ENCODE measurements around the gene C1QTNF8.
A peak's percentile ranks its signal among the peaks of the same experiment; 100 is the strongest.

Gene C1QTNF8

DNA sequence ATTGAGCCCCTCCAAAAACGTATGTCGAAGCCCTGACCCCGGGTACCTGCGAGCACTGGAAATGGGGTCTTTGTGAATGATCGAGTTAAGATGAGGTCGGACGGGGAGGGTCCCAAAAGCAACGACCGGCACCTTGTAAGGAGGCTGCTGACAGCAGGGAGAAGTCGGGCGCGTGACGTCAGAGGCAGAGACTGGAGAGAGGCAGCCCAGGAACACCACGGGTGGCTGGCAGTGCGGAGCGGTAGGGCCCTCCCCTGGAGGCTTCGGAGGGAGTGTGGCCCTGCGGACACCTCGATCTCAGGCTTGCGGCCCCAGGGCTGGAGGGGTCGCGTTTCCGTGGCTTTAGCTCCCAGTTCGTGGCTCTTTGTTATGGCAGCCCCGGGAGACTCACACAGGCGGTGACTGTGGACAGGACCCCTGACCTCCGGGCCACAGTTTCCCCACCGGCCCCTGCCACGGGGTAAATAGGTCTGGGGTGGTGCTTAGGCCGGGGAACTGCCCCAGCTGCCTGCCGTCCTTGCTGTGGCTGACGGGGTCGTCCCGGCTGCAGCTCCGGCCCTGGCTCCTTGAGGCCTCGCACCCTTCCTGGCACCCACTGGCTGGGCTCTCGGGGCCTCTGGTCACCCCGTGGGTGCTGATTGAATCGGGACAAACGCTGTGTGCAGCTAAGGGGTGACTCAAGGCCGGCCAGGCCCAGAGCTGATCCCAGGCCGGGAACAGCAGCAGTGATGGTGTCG lies 34.1 kb downstream of the C1QTNF8 start:
- no peak for ATAC-seq
- no peak for TF ChIP-seq ZNF8 (CRISPR knock-in tag; IDR thresholded peaks at IDR 0.05)
- TF ChIP-seq ZNF70 (CRISPR knock-in tag; IDR thresholded peaks at IDR 0.05) = no peak
- TF ChIP-seq, protein P1, sequence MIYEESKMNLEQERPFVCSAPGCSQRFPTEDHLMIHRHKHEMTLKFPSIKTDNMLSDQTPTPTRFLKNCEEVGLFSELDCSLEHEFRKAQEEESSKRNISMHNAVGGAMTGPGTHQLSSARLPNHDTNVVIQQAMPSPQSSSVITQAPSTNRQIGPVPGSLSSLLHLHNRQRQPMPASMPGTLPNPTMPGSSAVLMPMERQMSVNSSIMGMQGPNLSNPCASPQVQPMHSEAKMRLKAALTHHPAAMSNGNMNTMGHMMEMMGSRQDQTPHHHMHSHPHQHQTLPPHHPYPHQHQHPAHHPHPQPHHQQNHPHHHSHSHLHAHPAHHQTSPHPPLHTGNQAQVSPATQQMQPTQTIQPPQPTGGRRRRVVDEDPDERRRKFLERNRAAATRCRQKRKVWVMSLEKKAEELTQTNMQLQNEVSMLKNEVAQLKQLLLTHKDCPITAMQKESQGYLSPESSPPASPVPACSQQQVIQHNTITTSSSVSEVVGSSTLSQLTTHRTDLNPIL (CRISPR knock-in tag; IDR thresholded peaks at IDR 0.05; ENCODE audit: low read depth) = no peak
- TF ChIP-seq, protein P2, sequence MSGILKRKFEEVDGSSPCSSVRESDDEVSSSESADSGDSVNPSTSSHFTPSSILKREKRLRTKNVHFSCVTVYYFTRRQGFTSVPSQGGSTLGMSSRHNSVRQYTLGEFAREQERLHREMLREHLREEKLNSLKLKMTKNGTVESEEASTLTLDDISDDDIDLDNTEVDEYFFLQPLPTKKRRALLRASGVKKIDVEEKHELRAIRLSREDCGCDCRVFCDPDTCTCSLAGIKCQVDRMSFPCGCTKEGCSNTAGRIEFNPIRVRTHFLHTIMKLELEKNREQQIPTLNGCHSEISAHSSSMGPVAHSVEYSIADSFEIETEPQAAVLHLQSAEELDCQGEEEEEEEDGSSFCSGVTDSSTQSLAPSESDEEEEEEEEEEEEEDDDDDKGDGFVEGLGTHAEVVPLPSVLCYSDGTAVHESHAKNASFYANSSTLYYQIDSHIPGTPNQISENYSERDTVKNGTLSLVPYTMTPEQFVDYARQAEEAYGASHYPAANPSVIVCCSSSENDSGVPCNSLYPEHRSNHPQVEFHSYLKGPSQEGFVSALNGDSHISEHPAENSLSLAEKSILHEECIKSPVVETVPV (CRISPR knock-in tag; IDR thresholded peaks at IDR 0.05) = no peak
- TF ChIP-seq SNAI2 (CRISPR knock-in tag; IDR thresholded peaks at IDR 0.05) = no peak
- no peak for TF ChIP-seq ZFP30 (CRISPR knock-in tag; IDR thresholded peaks at IDR 0.05)
- TF ChIP-seq PPARA (CRISPR knock-in tag; IDR thresholded peaks at IDR 0.05; ENCODE audit: borderline replicate concordance) = no peak
- no peak for TF ChIP-seq ISL1 (CRISPR knock-in tag; IDR thresholded peaks at IDR 0.05)
- TF ChIP-seq ZC3H10 (CRISPR knock-in tag; IDR thresholded peaks at IDR 0.05) = no peak

GRCh38 chr16:1060416-1061340 lies 35.4 kb downstream of the C1QTNF8 start:
- TF ChIP-seq, protein P1 (CRISPR knock-in tag; IDR thresholded peaks at IDR 0.05; ENCODE audit: low read depth) = no peak
- no peak for TF ChIP-seq PPARA (CRISPR knock-in tag; IDR thresholded peaks at IDR 0.05; ENCODE audit: borderline replicate concordance)
- ATAC-seq = no peak

DNA sequence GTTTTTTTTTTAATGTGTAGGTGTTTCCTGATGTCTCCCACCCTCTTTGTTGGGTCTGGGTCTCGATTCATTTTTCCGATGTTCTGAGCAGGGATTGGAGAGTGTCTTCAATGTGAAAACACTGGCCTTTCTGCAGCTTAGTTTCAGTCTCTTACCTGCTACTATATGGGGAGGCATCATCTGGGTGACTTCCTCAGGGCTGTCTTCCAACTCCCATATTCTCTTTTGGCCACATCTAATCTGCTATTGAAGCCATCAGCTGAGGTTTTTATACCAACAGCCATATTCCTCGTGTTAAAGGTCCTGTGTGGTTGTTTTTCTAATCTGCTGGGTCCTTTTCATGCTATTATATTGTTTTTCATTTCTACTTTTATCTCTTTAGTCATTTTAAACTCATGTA lies 36.7 kb downstream of the C1QTNF8 start:
- TF ChIP-seq ZFP30 (CRISPR knock-in tag; IDR thresholded peaks at IDR 0.05) = peak; percentile 75
- TF ChIP-seq ZFP3 (CRISPR knock-in tag; IDR thresholded peaks at IDR 0.05) = no peak
- no peak for ATAC-seq

- ATAC-seq = no peak
- TF ChIP-seq, protein P1 (CRISPR knock-in tag; IDR thresholded peaks at IDR 0.05; ENCODE audit: low read depth) = no peak
- TF ChIP-seq ZNF70 (CRISPR knock-in tag; IDR thresholded peaks at IDR 0.05) (no peak), TCF4 (CRISPR knock-in tag; IDR thresholded peaks at IDR 0.05; ENCODE audit: borderline replicate concordance) (no peak), PPARA (CRISPR knock-in tag; IDR thresholded peaks at IDR 0.05; ENCODE audit: borderline replicate concordance) (no peak), GLIS3 (CRISPR knock-in tag; IDR thresholded peaks at IDR 0.05) (no peak), ZFP3 (CRISPR knock-in tag; IDR thresholded peaks at IDR 0.05) (no peak), ZNF565 (CRISPR knock-in tag; conservative IDR thresholded peaks at IDR 0.05; ENCODE audit: low read depth) (no peak), RARB (CRISPR knock-in tag; IDR thresholded peaks at IDR 0.05) (no peak), ISL1 (CRISPR knock-in tag; IDR thresholded peaks at IDR 0.05) (no peak), ZC3H10 (CRISPR knock-in tag; IDR thresholded peaks at IDR 0.05) (no peak)
- TF ChIP-seq, protein P3, sequence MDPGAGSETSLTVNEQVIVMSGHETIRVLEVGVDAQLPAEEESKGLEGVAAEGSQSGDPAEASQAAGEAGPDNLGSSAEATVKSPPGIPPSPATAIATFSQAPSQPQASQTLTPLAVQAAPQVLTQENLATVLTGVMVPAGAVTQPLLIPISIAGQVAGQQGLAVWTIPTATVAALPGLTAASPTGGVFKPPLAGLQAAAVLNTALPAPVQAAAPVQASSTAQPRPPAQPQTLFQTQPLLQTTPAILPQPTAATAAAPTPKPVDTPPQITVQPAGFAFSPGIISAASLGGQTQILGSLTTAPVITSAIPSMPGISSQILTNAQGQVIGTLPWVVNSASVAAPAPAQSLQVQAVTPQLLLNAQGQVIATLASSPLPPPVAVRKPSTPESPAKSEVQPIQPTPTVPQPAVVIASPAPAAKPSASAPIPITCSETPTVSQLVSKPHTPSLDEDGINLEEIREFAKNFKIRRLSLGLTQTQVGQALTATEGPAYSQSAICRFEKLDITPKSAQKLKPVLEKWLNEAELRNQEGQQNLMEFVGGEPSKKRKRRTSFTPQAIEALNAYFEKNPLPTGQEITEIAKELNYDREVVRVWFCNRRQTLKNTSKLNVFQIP (CRISPR knock-in tag; IDR thresholded peaks at IDR 0.05; ENCODE audit: borderline replicate concordance, low read depth) = no peak
- TF ChIP-seq, protein P2 (CRISPR knock-in tag; IDR thresholded peaks at IDR 0.05) = no peak
Observed at GRCh38 chr16:1058216-1058615, 37.8 kb downstream of the C1QTNF8 start.

All from SK-N-SH treated with all-trans-retinoic acid at 6 μM for 48 hours (cell line).